HepG2 (cell line): ENCODE data around the gene PIK3CB. TPM values are rescaled to one million over a fixed set of nuclear protein-coding genes. Genes with fewer than 3 reads are reported as not detected.

Experiments used
- BCL6 ChIP-seq: IDR thresholded peaks from 2 replicates; pipeline ENCODE4 v1.6.1; 2016; ENCODE audit warnings: missing genetic modification reagents, missing compliant biosample characterization
- MBNL3 ChIP-seq: fragments of 250-450 bp; sonication (Bioruptor Pico); conservative IDR thresholded peaks from 2 replicates; pipeline ENCODE4 v1.8.0; 2022; ENCODE audit warnings: mild to moderate bottlenecking, inconsistent platforms
- NFKB2 ChIP-seq: sonication (generic); formaldehyde crosslinking; IDR thresholded peaks from 2 replicates; pipeline ENCODE4 v1.4.0; 2020; ENCODE audit warnings: missing genetic modification reagents, borderline replicate concordance
- REPIN1 ChIP-seq: sonication (generic); formaldehyde crosslinking; IDR thresholded peaks from 2 replicates; pipeline ENCODE4 v1.8.0; 2022; ENCODE audit warnings: missing genetic modification reagents, low read depth, mild to moderate bottlenecking, borderline replicate concordance
- YEATS2 ChIP-seq: sonication (generic); formaldehyde crosslinking; IDR thresholded peaks from 2 replicates; pipeline ENCODE4 v1.4.0; 2020; ENCODE audit warnings: missing genetic modification reagents, borderline replicate concordance
- ZBTB42 ChIP-seq: sonication (generic); formaldehyde crosslinking; IDR thresholded peaks from 2 replicates; pipeline ENCODE4 v1.5.0; 2020; ENCODE audit warnings: mild to moderate bottlenecking, missing genetic modification reagents
- ZC3H4 ChIP-seq: sonication (generic); formaldehyde crosslinking; IDR thresholded peaks from 2 replicates; pipeline ENCODE4 v1.4.0; 2020; ENCODE audit warnings: missing genetic modification reagents, borderline replicate concordance
- ZNF562 ChIP-seq: sonication (generic); formaldehyde crosslinking; IDR thresholded peaks from 2 replicates; pipeline ENCODE4 v1.8.0; 2022; ENCODE audit warnings: missing genetic modification reagents, borderline replicate concordance
- ZNF703 ChIP-seq: sonication (generic); formaldehyde crosslinking; IDR thresholded peaks from 2 replicates; pipeline ENCODE4 v1.5.1; 2020; ENCODE audit warnings: missing genetic modification reagents, mild to moderate bottlenecking, moderate library complexity, borderline replicate concordance
- ZNF772 ChIP-seq: sonication (generic); formaldehyde crosslinking; IDR thresholded peaks from 2 replicates; pipeline ENCODE4 v1.5.0; 2020; ENCODE audit warnings: mild to moderate bottlenecking, missing genetic modification reagents
- ZNF775 ChIP-seq: sonication (generic); formaldehyde crosslinking; IDR thresholded peaks from 2 replicates; pipeline ENCODE4 v1.4.0; 2020; ENCODE audit warnings: missing genetic modification reagents, mild to moderate bottlenecking, moderate library complexity, borderline replicate concordance
- ZSCAN22 ChIP-seq: sonication (generic); formaldehyde crosslinking; IDR thresholded peaks from 2 replicates; pipeline ENCODE4 v1.4.0; 2020; ENCODE audit warnings: mild to moderate bottlenecking, missing genetic modification reagents
- polyA plus RNA-seq, 8 experiments: library from polyadenylated mRNA; depleted of rRNA in 3 of 8; stranded (reverse) in 7 of 8; unstranded in 1 of 8; fragments of >200 nt; fragmentation: Illumina TruSeq in 4 of 8; extraction: Trizol in 4 of 8; gene quantifications; 2 replicates each; pipeline versions ENCODE4 v1.2.1 to v1.2.3, GENCODE V29; 2011 to 2016; ENCODE audit warnings: low read depth in 4 of 8, missing spikeins in 1 of 8, mixed read lengths in 1 of 8; ENCODE audit not compliant: insufficient read depth in 1 of 8
- total RNA-seq, 5 experiments: library from RNA; depleted of rRNA; stranded (reverse); fragments of >200 nt; fragmentation: Illumina TruSeq; extraction: Trizol; gene quantifications; 2 replicates each; pipeline ENCODE4 v1.2.3, GENCODE V29; 2016; ENCODE audit warnings: low read depth in 1 of 5
- TF ChIP-seq, protein P1 (sequence below): sonication (generic); formaldehyde crosslinking; IDR thresholded peaks from 2 replicates; pipeline ENCODE4 v1.4.0; 2020; ENCODE audit warnings: missing genetic modification reagents, mild to moderate bottlenecking, borderline replicate concordance
- TF ChIP-seq, protein P2 (sequence below): IDR thresholded peaks from 2 replicates; pipeline ENCODE4 v1.6.1; 2018; ENCODE audit warnings: missing genetic modification reagents
- TF ChIP-seq, protein P3 (sequence below): sonication (generic); formaldehyde crosslinking; IDR thresholded peaks from 2 replicates; pipeline ENCODE4 v1.8.0; 2022; ENCODE audit warnings: low read depth, missing genetic modification reagents
- TF ChIP-seq, protein P4 (sequence below): sonication (generic); formaldehyde crosslinking; IDR thresholded peaks from 2 replicates; pipeline ENCODE4 v1.5.0; 2020; ENCODE audit warnings: missing genetic modification reagents, mild to moderate bottlenecking, borderline replicate concordance

The PIK3CB gene
- total and polyA plus RNA-seq, 2 of the 13 experiments (the other 11 are each of a cell fraction or from before 2014, with no cell fraction given): 6.6 to 18.7 TPM

DNA sequence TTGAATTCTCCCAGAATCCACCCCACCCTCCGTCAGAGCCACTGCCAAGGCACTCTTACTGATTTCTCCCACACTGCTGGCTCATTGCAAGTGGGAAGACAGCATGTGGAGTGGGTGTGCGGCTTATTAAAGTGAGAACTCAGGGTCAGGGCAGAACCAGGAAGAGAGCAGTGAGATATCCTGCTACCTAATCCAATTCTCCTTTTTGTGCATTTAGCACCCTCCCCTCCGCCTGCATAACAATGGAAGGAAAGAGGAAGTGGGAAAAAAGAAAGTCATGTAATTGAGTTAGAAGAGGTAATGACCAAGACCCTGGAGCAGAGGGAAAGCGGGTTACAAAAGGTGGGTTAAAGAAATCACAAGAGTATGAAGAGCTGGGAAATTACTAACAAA is 27.8 kb upstream of the PIK3CB start (continued):
- TF ChIP-seq, protein P1, sequence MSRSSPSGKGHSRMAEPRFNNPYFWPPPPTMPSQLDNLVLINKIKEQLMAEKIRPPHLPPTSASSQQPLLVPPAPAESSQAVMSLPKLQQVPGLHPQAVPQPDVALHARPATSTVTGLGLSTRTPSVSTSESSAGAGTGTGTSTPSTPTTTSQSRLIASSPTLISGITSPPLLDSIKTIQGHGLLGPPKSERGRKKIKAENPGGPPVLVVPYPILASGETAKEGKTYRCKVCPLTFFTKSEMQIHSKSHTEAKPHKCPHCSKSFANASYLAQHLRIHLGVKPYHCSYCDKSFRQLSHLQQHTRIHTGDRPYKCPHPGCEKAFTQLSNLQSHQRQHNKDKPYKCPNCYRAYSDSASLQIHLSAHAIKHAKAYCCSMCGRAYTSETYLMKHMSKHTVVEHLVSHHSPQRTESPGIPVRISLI (CRISPR knock-in tag): 0 out of 2 replicates have a peak, but pooled peaks have one; percentile 3
- TF ChIP-seq, protein P2, sequence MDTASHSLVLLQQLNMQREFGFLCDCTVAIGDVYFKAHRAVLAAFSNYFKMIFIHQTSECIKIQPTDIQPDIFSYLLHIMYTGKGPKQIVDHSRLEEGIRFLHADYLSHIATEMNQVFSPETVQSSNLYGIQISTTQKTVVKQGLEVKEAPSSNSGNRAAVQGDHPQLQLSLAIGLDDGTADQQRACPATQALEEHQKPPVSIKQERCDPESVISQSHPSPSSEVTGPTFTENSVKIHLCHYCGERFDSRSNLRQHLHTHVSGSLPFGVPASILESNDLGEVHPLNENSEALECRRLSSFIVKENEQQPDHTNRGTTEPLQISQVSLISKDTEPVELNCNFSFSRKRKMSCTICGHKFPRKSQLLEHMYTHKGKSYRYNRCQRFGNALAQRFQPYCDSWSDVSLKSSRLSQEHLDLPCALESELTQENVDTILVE (CRISPR knock-in tag): no peak
- TF ChIP-seq ZBTB42 (CRISPR knock-in tag) (no peak), REPIN1 (CRISPR knock-in tag) (no peak), NFKB2 (CRISPR knock-in tag) (no peak), YEATS2 (CRISPR knock-in tag) (no peak), ZNF562 (CRISPR knock-in tag) (no peak), ZC3H4 (CRISPR knock-in tag) (0 out of 2 replicates have a peak, but pooled peaks have one; percentile 27), MBNL3 (CRISPR knock-in tag) (no peak), ZSCAN22 (peak; percentile 53; the same call in 1 of the 2 replicates), BCL6 (no peak), ZNF775 (no peak), ZNF772 (CRISPR knock-in tag) (no peak), ZNF703 (CRISPR knock-in tag) (no peak)
- TF ChIP-seq, protein P3, sequence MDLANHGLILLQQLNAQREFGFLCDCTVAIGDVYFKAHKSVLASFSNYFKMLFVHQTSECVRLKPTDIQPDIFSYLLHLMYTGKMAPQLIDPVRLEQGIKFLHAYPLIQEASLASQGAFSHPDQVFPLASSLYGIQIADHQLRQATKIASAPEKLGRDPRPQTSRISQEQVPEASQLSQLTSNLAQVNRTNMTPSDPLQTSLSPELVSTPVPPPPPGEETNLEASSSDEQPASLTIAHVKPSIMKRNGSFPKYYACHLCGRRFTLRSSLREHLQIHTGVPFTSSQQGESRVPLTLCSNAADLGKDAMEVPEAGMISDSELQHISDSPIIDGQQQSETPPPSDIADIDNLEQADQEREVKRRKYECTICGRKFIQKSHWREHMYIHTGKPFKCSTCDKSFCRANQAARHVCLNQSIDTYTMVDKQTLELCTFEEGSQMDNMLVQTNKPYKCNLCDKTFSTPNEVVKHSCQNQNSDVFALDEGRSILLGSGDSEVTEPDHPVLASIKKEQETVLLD: no peak
- TF ChIP-seq, protein P4, sequence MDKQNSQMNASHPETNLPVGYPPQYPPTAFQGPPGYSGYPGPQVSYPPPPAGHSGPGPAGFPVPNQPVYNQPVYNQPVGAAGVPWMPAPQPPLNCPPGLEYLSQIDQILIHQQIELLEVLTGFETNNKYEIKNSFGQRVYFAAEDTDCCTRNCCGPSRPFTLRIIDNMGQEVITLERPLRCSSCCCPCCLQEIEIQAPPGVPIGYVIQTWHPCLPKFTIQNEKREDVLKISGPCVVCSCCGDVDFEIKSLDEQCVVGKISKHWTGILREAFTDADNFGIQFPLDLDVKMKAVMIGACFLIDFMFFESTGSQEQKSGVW (CRISPR knock-in tag): no peak
